ENCODE measurements around the gene CCT5.
"Not testable (repeated sequence)": the region's sequence is repeated elsewhere in the genome, so short reads cannot be mapped to it uniquely, and the experiment has no call there.

The CCT5 gene

GRCh38 chr5:10297646-10298204 is 47.6 kb downstream of the CCT5 start:
- no peak for DNase-seq (ENCODE audit: low read depth, low spot score)
- H3K27ac ChIP-seq, result no peak overlapping the region

DNA sequence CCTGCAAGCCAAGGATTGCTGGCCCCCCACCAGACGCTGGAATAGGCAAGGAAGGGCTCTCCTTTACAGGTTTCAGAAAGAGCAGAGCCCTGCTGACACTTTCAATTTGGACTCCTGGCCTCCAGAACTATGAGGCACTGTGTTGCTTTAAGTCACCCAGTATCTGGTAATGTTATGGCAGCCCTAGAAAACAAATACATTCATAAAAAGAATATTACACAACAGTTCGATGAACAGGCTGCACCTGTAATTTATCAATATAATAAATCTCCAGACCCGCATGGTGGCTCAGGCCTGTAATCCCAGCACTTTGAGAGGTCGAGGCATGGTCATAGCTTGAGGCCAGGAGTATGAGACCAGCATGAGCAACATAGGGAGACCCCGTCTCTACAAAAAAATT is 50.2 kb downstream of the CCT5 start:
- no peak for DNase-seq (ENCODE audit: low read depth, low spot score)
- no peak overlapping the region for H3K27ac ChIP-seq

GRCh38 chr5:10301266-10301665 is 51.2 kb downstream of the CCT5 start:
- H3K27ac ChIP-seq, result no peak overlapping the region
- DNase-seq (ENCODE audit: low read depth, low spot score), result no peak

- no peak overlapping the region for H3K27ac ChIP-seq
- DNase-seq (ENCODE audit: low read depth, low spot score), result no peak
Observed at GRCh38 chr5:10301842-10302610, 51.9 kb downstream of the CCT5 start.

GRCh38 chr5:10303201-10303600 is 53.1 kb downstream of the CCT5 start:
- no peak overlapping the region for H3K27ac ChIP-seq
- no peak for DNase-seq (ENCODE audit: low read depth, low spot score)

DNA sequence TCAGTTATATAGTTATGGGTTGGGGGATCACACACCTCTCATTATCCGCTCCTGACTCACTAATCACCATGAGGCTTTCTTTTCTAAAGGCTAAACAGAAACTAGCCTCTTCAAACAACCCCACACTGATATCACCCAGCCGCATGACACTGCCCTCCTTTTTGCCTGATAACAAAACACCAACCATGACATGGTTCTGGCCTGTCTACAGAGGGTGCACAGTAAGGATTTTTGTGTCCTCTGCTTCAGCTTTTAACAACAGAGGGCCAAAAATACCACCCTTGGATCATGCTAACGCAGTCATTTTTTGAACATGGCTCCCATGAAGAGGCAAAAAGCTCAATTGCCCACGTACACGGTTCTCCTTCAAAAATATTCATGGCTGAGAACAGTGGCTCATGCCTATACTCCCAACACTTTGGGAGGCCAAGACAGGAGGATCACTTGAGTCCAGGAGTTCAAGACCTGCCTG is 53.7 kb downstream of the CCT5 start:
- H3K27ac ChIP-seq, result no peak overlapping the region
- no peak for DNase-seq (ENCODE audit: low read depth, low spot score)

- DNase-seq (ENCODE audit: low read depth, low spot score), result no peak
Observed at GRCh38 chr5:10304932-10305331, 54.9 kb downstream of the CCT5 start.

GRCh38 chr5:10306114-10306513 is 56.0 kb downstream of the CCT5 start:
- no peak for DNase-seq (ENCODE audit: low read depth, low spot score)

More at GRCh38 chr5:10304932-10305331, 54.9 kb downstream of the CCT5 start:
- H3K27ac ChIP-seq, result no peak overlapping the region

GRCh38 chr5:10306806-10307205 is 56.7 kb downstream of the CCT5 start:
- DNase-seq (ENCODE audit: low read depth, low spot score), result no peak
- H3K27ac ChIP-seq, result no peak overlapping the region

More at GRCh38 chr5:10306114-10306513, 56.0 kb downstream of the CCT5 start:
- no peak overlapping the region for H3K27ac ChIP-seq

DNA sequence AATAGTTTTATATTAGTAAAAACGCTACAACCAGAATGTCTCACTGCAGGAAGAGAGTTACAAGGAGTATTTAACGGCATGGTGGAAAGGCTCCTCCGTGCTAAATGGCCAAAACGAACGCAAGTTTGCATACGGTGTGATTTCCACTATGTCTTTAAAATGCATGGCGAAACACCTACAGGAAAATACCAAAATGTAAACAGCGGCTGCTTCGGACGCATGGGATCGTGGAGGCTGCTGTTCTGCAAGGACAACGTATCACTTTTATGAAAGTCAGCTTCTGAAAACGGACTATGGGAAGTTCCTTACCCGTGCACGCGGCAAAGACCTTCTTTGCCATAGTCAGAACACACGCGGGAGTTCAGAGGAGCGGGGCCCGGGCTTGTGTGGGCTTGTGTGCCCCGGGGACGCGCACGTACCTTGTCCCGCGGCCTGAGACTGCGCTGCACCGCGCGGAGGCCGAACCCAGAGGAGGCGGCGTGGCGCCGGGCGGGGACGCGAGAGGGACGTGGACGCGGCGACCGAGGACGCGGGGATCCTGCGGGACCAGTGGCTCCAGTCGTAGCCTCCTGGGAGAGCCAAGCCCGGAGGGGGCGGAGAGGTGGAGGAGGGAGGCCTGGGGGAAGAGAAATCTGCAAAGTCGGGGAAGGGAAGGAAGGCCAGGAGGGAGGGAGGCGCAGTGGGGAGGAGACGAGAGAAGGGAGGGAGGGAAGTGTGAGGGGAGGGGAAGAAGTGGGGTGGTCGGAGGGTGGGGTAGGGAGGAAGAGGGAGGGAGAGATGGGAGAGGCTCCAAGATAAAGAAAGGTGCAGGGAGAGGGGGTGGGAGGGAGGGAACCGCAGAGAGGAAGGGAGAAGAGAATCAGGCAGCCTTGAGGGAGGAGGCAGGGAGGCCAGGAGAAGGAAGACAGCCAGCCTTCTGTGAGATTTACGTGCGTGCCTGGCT is 57.4 kb downstream of the CCT5 start, which contains the start of gene CMBL:
Gene CMBL (minus strand): TSS at position 697 of the 943 bp plus-strand sequence. CDS start 17,140 bp downstream, outside the sequence.
- peak within 1 kb of the TSS; percentile 51 for H3K27ac ChIP-seq
- no peak for DNase-seq (ENCODE audit: low read depth, low spot score)

DNA sequence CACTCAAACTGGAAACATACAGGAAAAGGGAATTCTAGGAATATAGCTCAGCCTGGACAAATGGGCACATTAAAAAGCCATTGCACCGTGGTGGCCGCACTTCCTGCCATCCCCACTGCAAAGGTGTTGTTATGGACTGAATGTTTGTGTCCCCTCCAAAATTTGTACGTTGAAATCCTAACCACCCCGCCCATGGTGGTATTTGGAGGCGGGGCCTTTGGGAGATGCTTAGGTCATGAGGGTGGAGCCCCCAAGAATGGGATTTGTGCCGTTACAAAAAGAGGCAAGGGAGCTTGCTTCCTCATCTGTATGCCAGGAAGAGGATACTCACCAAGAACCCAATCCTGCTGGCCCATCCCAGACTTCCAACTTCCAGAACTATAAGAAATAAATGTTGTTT is 58.8 kb downstream of the CCT5 start:
- no peak for DNase-seq (ENCODE audit: low read depth, low spot score)

GRCh38 chr5:10310066-10310779 is 60.1 kb downstream of the CCT5 start:
- DNase-seq (ENCODE audit: low read depth, low spot score), result peak; percentile 41
- H3K27ac ChIP-seq, result peak overlapping the region; percentile 74

More for the DNA sequence above, 58.8 kb downstream of the CCT5 start:
- H3K27ac ChIP-seq, result no peak overlapping the region

GRCh38 chr5:10310835-10311570 is 60.9 kb downstream of the CCT5 start:
- H3K27ac ChIP-seq, result peak overlapping the region; percentile 74
- DNase-seq (ENCODE audit: low read depth, low spot score), result not testable (repeated sequence)

- DNase-seq (ENCODE audit: low read depth, low spot score), result no peak
- no peak overlapping the region for H3K27ac ChIP-seq
Observed at GRCh38 chr5:10311595-10312425, 61.7 kb downstream of the CCT5 start.

GRCh38 chr5:10315201-10315600 is 65.1 kb downstream of the CCT5 start:
- DNase-seq (ENCODE audit: low read depth, low spot score), result no peak
- H3K27ac ChIP-seq, result no peak overlapping the region
